HEK293 (cell line): ENCODE measurements around the gene TRIM72.

Experiments used
- AEBP2 ChIP-seq: fragments of 450-650 bp; formaldehyde crosslinking; IDR thresholded peaks from 2 replicates; pipeline ENCODE4 v1.5.1; 2016; ENCODE audit warnings: missing biosample characterization, missing genetic modification characterization, borderline replicate concordance
- EGR2 ChIP-seq: fragments of 450-650 bp; formaldehyde crosslinking; IDR thresholded peaks from 2 replicates; pipeline ENCODE4 v1.5.1; 2016; ENCODE audit warnings: low read depth, missing biosample characterization, missing genetic modification characterization
- ELK4 ChIP-seq: IDR thresholded peaks from 2 replicates; pipeline ENCODE4 v1.6.1; 2011; ENCODE audit warnings: mild to moderate bottlenecking, low read depth, low read length, borderline replicate concordance
- KLF10 ChIP-seq: fragments of 450-650 bp; IDR thresholded peaks from 2 replicates; pipeline ENCODE4 v1.5.1; 2018; ENCODE audit warnings: missing biosample characterization, mild to moderate bottlenecking, missing genetic modification characterization
- PBX3 ChIP-seq: sonication (generic); formaldehyde crosslinking; IDR thresholded peaks from 2 replicates; pipeline ENCODE4 v1.8.1; 2022; ENCODE audit warnings: mild to moderate bottlenecking, moderate library complexity, missing genetic modification reagents
- PRDM2 ChIP-seq: fragments of 450-650 bp; formaldehyde crosslinking; IDR thresholded peaks from 2 replicates; pipeline ENCODE4 v1.5.1; 2016; ENCODE audit warnings: missing biosample characterization, missing genetic modification characterization, borderline replicate concordance
- SCRT1 ChIP-seq: fragments of 450-650 bp; formaldehyde crosslinking; IDR thresholded peaks from 2 replicates; pipeline ENCODE4 v1.5.1; 2016; ENCODE audit warnings: missing biosample characterization, missing genetic modification characterization, borderline replicate concordance
- SCRT2 ChIP-seq: fragments of 450-650 bp; formaldehyde crosslinking; IDR thresholded peaks from 2 replicates; pipeline ENCODE4 v1.5.1; 2016; ENCODE audit warnings: missing biosample characterization, missing genetic modification characterization
- ZBTB6 ChIP-seq: fragments of 450-650 bp; formaldehyde crosslinking; IDR thresholded peaks from 2 replicates; pipeline ENCODE4 v1.5.1; 2017; ENCODE audit warnings: missing biosample characterization, missing genetic modification characterization
- ZIC2 ChIP-seq: fragments of 450-650 bp; formaldehyde crosslinking; IDR thresholded peaks from 2 replicates; pipeline ENCODE4 v1.5.1; 2016; ENCODE audit warnings: missing biosample characterization, missing genetic modification characterization
- ZNF19 ChIP-seq: fragments of 450-650 bp; formaldehyde crosslinking; IDR thresholded peaks from 2 replicates; pipeline ENCODE4; 2016; ENCODE audit warnings: missing biosample characterization, missing genetic modification characterization, low read depth
- ZNF280D ChIP-seq: fragments of 450-650 bp; formaldehyde crosslinking; IDR thresholded peaks from 2 replicates; pipeline ENCODE4 v1.5.1; 2016; ENCODE audit warnings: missing biosample characterization, missing genetic modification characterization
- ZNF404 ChIP-seq: fragments of 450-650 bp; formaldehyde crosslinking; IDR thresholded peaks from 2 replicates; pipeline ENCODE4 v1.5.1; 2017; ENCODE audit warnings: missing biosample characterization, missing genetic modification characterization
- ZNF423 ChIP-seq: fragments of 450-650 bp; formaldehyde crosslinking; IDR thresholded peaks from 2 replicates; pipeline ENCODE4 v1.5.1; 2016; ENCODE audit warnings: missing biosample characterization, missing genetic modification characterization
- ZNF433 ChIP-seq: fragments of 450-650 bp; formaldehyde crosslinking; IDR thresholded peaks from 2 replicates; pipeline ENCODE4 v1.5.1; 2016; ENCODE audit warnings: missing biosample characterization, missing genetic modification characterization, low read depth
- ZNF514 ChIP-seq: fragments of 450-650 bp; formaldehyde crosslinking; IDR thresholded peaks from 2 replicates; pipeline ENCODE4 v1.5.1; 2016; ENCODE audit warnings: missing biosample characterization, missing genetic modification characterization
- ZNF529 ChIP-seq: fragments of 450-650 bp; formaldehyde crosslinking; IDR thresholded peaks from 2 replicates; pipeline ENCODE4 v1.5.1; 2017; ENCODE audit warnings: missing genetic modification characterization, missing biosample characterization; ENCODE audit not compliant: insufficient replicate concordance
- ZNF571 ChIP-seq: fragments of 450-650 bp; formaldehyde crosslinking; IDR thresholded peaks from 2 replicates; pipeline ENCODE4 v1.5.0; 2017; ENCODE audit warnings: missing biosample characterization, missing genetic modification characterization
- ZNF621 ChIP-seq: fragments of 450-650 bp; formaldehyde crosslinking; IDR thresholded peaks from 2 replicates; pipeline ENCODE4 v1.5.1; 2017; ENCODE audit warnings: missing biosample characterization, missing genetic modification characterization
- ZNF670 ChIP-seq: fragments of 450-650 bp; formaldehyde crosslinking; IDR thresholded peaks from 2 replicates; pipeline ENCODE4 v1.5.1; 2016; ENCODE audit warnings: missing biosample characterization, missing genetic modification characterization, low read depth
- ZNF707 ChIP-seq: fragments of 450-650 bp; formaldehyde crosslinking; IDR thresholded peaks from 2 replicates; pipeline ENCODE4 v1.5.1; 2016; ENCODE audit warnings: missing biosample characterization, missing genetic modification characterization
- ZNF76 ChIP-seq: fragments of 450-650 bp; formaldehyde crosslinking; IDR thresholded peaks from 2 replicates; pipeline ENCODE4; 2016; ENCODE audit warnings: low read depth, missing biosample characterization, missing genetic modification characterization, borderline replicate concordance
- ZNF785 ChIP-seq: fragments of 450-650 bp; formaldehyde crosslinking; IDR thresholded peaks from 2 replicates; pipeline ENCODE4 v1.5.1; 2016; ENCODE audit warnings: missing biosample characterization, missing genetic modification characterization
- ZNF830 ChIP-seq: fragments of 450-650 bp; IDR thresholded peaks from 2 replicates; pipeline ENCODE4 v1.5.0; 2018; ENCODE audit warnings: missing biosample characterization, missing genetic modification characterization, low read depth, mild to moderate bottlenecking, moderate library complexity

TRIM72 gene

GRCh38 chr16:31179747-31180459 is 34.0 kb upstream of the TRIM72 start, which contains the start of gene FUS (continued):
- no peak for TF ChIP-seq ZNF670 (tag by site-specific recombination)
- no peak for TF ChIP-seq ZNF571 (tag by site-specific recombination)
- TF ChIP-seq SCRT1 (tag by site-specific recombination) = no peak
- 0 out of 2 replicates have a peak, but pooled peaks have one; percentile 27 for TF ChIP-seq SCRT2 (tag by site-specific recombination)
- TF ChIP-seq ZNF280D (tag by site-specific recombination) = no peak
- no peak for TF ChIP-seq ZNF514 (tag by site-specific recombination)
- TF ChIP-seq ZNF19 (tag by site-specific recombination) = no peak
- TF ChIP-seq ZNF76 (tag by site-specific recombination) = peak; percentile 79
- no peak for TF ChIP-seq ZNF433
- no peak for TF ChIP-seq ZBTB6
- TF ChIP-seq EGR2 (tag by site-specific recombination) = peak; percentile 95
- TF ChIP-seq PRDM2 = peak; percentile 92; the same call in 1 of the 2 replicates
- no peak for TF ChIP-seq ZNF404 (tag by site-specific recombination)
- TF ChIP-seq ZNF529 (tag by site-specific recombination) = no peak
- TF ChIP-seq ZIC2 (tag by site-specific recombination) = peak; percentile 23; the same call in 1 of the 2 replicates
- TF ChIP-seq ELK4 = no peak
- no peak; the same call in none of the 2 replicates for TF ChIP-seq ZNF785 (tag by site-specific recombination)
- no peak for TF ChIP-seq ZNF621 (tag by site-specific recombination)
- peak; percentile 89 for TF ChIP-seq KLF10
- no peak for TF ChIP-seq AEBP2 (tag by site-specific recombination)
- TF ChIP-seq ZNF707 (tag by site-specific recombination) = no peak
- TF ChIP-seq PBX3 = peak; percentile 92; the same call in 1 of the 2 replicates
- TF ChIP-seq ZNF423 = no peak
- no peak for TF ChIP-seq ZNF830 (tag by site-specific recombination)
